OCI-LY1 (cell line): ENCODE measurements around the gene CTNNBL1.

Experiments used
- EZH2 ChIP-seq: fragments of 200-600 bp; sonication (generic), shearing (Covaris generic); IDR thresholded peaks from 2 replicates; pipeline ENCODE4 v1.8.0; 2017; ENCODE audit warnings: borderline replicate concordance, mixed run types, mild to moderate bottlenecking, antibody characterized with exemption, low read length, moderate library complexity, mixed read lengths
- TF ChIP-seq, protein P1 (sequence below): fragments of 200-600 bp; sonication (generic), shearing (Covaris generic); IDR thresholded peaks from 2 replicates; pipeline ENCODE4 v1.5.1; 2017; ENCODE audit warnings: mild to moderate bottlenecking, antibody characterized with exemption, low read length, moderate library complexity, mixed read lengths

DNA sequence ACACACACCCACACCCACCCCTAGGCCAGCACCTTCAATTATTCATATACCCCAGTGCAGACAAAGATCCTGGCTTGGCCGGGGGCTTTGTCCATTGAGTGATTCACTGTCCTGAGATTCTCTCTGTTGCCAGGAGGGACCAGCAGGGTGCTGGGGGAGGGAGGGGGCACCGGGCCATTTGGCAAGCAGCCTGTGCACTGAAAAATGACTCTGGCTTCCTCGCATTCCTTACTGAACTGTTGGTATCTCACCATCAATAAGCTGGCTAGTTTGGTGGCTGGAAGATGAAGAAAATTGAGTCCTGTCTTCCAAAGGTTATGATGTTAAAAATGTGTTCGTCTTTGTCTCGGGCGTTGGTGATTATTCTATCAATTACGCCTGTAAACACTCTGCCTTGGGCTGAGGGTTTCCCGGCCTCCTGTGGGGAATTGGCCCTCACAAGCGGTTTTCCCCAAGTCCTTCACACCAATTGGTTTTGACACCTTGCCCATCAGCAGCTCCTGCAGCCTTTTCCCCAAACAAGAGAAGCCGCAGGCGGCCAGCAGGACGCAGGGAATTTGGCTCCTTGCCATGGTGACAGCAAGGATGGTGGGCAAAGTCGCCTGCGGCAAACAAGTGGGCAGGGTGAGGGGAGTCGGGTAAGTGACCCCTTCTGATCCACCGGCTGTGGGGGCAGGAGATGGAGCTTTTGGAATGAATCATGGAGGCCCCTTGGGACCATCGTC is 214.0 kb downstream of the CTNNBL1 start:
- TF ChIP-seq, protein P1, sequence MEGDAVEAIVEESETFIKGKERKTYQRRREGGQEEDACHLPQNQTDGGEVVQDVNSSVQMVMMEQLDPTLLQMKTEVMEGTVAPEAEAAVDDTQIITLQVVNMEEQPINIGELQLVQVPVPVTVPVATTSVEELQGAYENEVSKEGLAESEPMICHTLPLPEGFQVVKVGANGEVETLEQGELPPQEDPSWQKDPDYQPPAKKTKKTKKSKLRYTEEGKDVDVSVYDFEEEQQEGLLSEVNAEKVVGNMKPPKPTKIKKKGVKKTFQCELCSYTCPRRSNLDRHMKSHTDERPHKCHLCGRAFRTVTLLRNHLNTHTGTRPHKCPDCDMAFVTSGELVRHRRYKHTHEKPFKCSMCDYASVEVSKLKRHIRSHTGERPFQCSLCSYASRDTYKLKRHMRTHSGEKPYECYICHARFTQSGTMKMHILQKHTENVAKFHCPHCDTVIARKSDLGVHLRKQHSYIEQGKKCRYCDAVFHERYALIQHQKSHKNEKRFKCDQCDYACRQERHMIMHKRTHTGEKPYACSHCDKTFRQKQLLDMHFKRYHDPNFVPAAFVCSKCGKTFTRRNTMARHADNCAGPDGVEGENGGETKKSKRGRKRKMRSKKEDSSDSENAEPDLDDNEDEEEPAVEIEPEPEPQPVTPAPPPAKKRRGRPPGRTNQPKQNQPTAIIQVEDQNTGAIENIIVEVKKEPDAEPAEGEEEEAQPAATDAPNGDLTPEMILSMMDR = no peak
- TF ChIP-seq EZH2 = no peak
